ENCODE measurements around the gene DNAH17. TPM values are rescaled to one million over a fixed set of nuclear protein-coding genes. Genes with fewer than 3 reads are reported as not detected.

The DNAH17 gene
- total and polyA plus RNA-seq, 2 of the 13 experiments (the other 11 are each of a cell fraction or from before 2014, with no cell fraction given), result 0.86 to 1.6 TPM

GRCh38 chr17:78462148-78462547 is 115.0 kb downstream of the DNAH17 start:
- intact Hi-C loops (cut with micrococcal nuclease; ENCODE audit: unreplicated experiment) (no loop called here), in situ Hi-C loops (cut with HindIII; ENCODE audit: extremely low pct_ligation_motif_present, low pct_unique_long_range_greater_than_20kb) (no loop called here)
- H3K27ac ChIP-seq (ENCODE audit: extremely low read length, insufficient read depth, low read length), result no peak overlapping the region
- H3K9me3 ChIP-seq (ENCODE audit: low read length), result no peaks in the 10 kb centered on the region
- H3K4me1 ChIP-seq (ENCODE audit: insufficient read depth, low read length), result peaks cover 11% of the 10 kb centered on the region
- no peak for ATAC-seq
- POLR2A ChIA-PET, result no interaction called here
- H2AFZ ChIP-seq (ENCODE audit: low read length), result no peak overlapping the region
- WGBS (ENCODE audit: low lambda C conversion rate), result 57% methylated on average over 8 of the region's 8 CpGs
- H4K20me1 ChIP-seq (ENCODE audit: insufficient read depth, low read length), result no peaks in the 10 kb centered on the region
- peaks cover 2 to 31% of the 10 kb centered on the region in 2 experiments; a peak in 3 of 5 replicates for H3K27me3 ChIP-seq (ENCODE audit: control insufficient read depth in 1 of 2, insufficient read depth in 2 of 2, low read length in 2 of 2)
- BruUV-seq (replicated peaks), result no TSS peak
- CTCF ChIA-PET (ENCODE audit: low intra/inter-chr PET ratio, low total read pairs), result no interaction called here
- H3K4me3 ChIP-seq (replicated peaks in 1 of 3; ENCODE audit: insufficient read depth in 1 of 3, low read depth in 2 of 3, low read length in 3 of 3), result no peak overlapping the region
- no peaks in the 10 kb centered on the region for H3K36me3 ChIP-seq (replicated peaks in 1 of 2; ENCODE audit: control insufficient read depth in 1 of 2, insufficient read depth in 2 of 2, low read length in 2 of 2)
- FAIRE-seq, result no peak
- DNase-seq (ENCODE audit: low spot score), result no peak
- H3K9ac ChIP-seq (ENCODE audit: insufficient read depth, low read depth, low read length), result no peak overlapping the region
- TF ChIP-seq NCOR1 (IDR thresholded peaks at IDR 0.05; ENCODE audit: borderline replicate concordance, low read length), result no peak
- H3K4me2 ChIP-seq (ENCODE audit: low read depth, low read length), result no peak overlapping the region
- no peaks in the 10 kb centered on the region for H3K79me2 ChIP-seq (ENCODE audit: insufficient read depth, low read length)

- Histone ChIP-seq H3K36me3 (replicated peaks in 1 of 2; ENCODE audit: control insufficient read depth in 1 of 2, insufficient read depth in 2 of 2, low read length in 2 of 2) (no peaks in the 10 kb centered on the region), H2AFZ (ENCODE audit: low read length) (no peak overlapping the region), H3K4me2 (ENCODE audit: low read depth, low read length) (no peak overlapping the region), H3K4me1 (ENCODE audit: insufficient read depth, low read length) (peaks cover 6% of the 10 kb centered on the region), H3K4me3 (replicated peaks in 1 of 3; ENCODE audit: insufficient read depth in 1 of 3, low read depth in 2 of 3, low read length in 3 of 3) (no peak overlapping the region), H3K9me3 (ENCODE audit: low read length) (no peaks in the 10 kb centered on the region), H4K20me1 (ENCODE audit: insufficient read depth, low read length) (no peaks in the 10 kb centered on the region), H3K27me3 (ENCODE audit: control insufficient read depth in 1 of 2, insufficient read depth in 2 of 2, low read length in 2 of 2) (peaks cover 2 to 33% of the 10 kb centered on the region in 2 experiments; a peak in 3 of 5 replicates), H3K9ac (ENCODE audit: insufficient read depth, low read depth, low read length) (no peak overlapping the region), H3K79me2 (ENCODE audit: insufficient read depth, low read length) (no peaks in the 10 kb centered on the region), H3K27ac (ENCODE audit: extremely low read length, insufficient read depth, low read length) (no peak overlapping the region)
- FAIRE-seq, result no peak
- ChIA-PET CTCF (ENCODE audit: low intra/inter-chr PET ratio, low total read pairs) (no interaction called here), POLR2A (no interaction called here)
- in situ Hi-C loops (cut with HindIII; ENCODE audit: extremely low pct_ligation_motif_present, low pct_unique_long_range_greater_than_20kb), result no loop called here
- BruUV-seq (replicated peaks), result no TSS peak
- intact Hi-C loops (cut with micrococcal nuclease; ENCODE audit: unreplicated experiment), result no loop called here
- ATAC-seq, result no peak
- 31% methylated on average over 5 of the region's 6 CpGs for whole genome bisulfite sequencing (ENCODE audit: low lambda C conversion rate)
- no peak for TF ChIP-seq ZMYM3 (CRISPR knock-in tag; IDR thresholded peaks at IDR 0.05)
- no peak for TF ChIP-seq PAXIP1 (CRISPR knock-in tag; conservative IDR thresholded peaks at IDR 0.05)
- no peak for DNase-seq (ENCODE audit: low spot score)
Measured at GRCh38 chr17:78461799-78462053, 115.5 kb downstream of the DNAH17 start.

Measured in HepG2 (cell line).